HepG2 (cell line): ENCODE measurements around the gene COQ8B. TPM values are rescaled to one million over a fixed set of nuclear protein-coding genes. Genes with fewer than 3 reads are reported as not detected.

Experiments
- ATF5 ChIP-seq: sonication (generic); formaldehyde crosslinking; IDR thresholded peaks from 2 replicates; pipeline ENCODE4 v1.4.0; 2020; ENCODE audit warnings: mild to moderate bottlenecking, low read depth, missing genetic modification reagents
- BRF2 ChIP-seq: sonication (generic); formaldehyde crosslinking; IDR thresholded peaks from 2 replicates; pipeline ENCODE4 v1.8.1; 2022; ENCODE audit warnings: mild to moderate bottlenecking, missing genetic modification reagents
- CBX2 ChIP-seq, 2 experiments: fragments of 200-600 bp in 1 of 2; sonication (generic); formaldehyde crosslinking in 1 of 2; IDR thresholded peaks; 2 replicates each; pipeline versions ENCODE4 v1.7.0 to v1.8.1; 2018 to 2022; ENCODE audit warnings: low read depth in 2 of 2, low read length in 1 of 2, mild to moderate bottlenecking in 1 of 2, missing genetic modification reagents in 1 of 2
- DNMT3B ChIP-seq: conservative IDR thresholded peaks from 2 replicates; pipeline ENCODE4 v1.6.1; 2016; ENCODE audit warnings: missing biosample characterization, control low read depth
- HOXA3 ChIP-seq: sonication (generic); formaldehyde crosslinking; IDR thresholded peaks from 2 replicates; pipeline ENCODE4 v1.5.0; 2020; ENCODE audit warnings: missing genetic modification reagents
- JARID2 ChIP-seq: sonication (generic); formaldehyde crosslinking; IDR thresholded peaks from 2 replicates; pipeline ENCODE4 v1.8.1; 2023; ENCODE audit warnings: missing genetic modification reagents, inconsistent platforms; ENCODE audit not compliant: insufficient replicate concordance
- KLF16 ChIP-seq, 2 experiments: sonication (generic) in 1 of 2; formaldehyde crosslinking in 1 of 2; IDR thresholded peaks; 2 replicates each; pipeline versions ENCODE4 v1.6.1 to v1.8.0; 2016 to 2023; ENCODE audit warnings: missing genetic modification reagents in 2 of 2, missing compliant biosample characterization in 1 of 2
- MZF1 ChIP-seq: sonication (generic); formaldehyde crosslinking; IDR thresholded peaks from 2 replicates; pipeline ENCODE4 v1.8.1; 2023; ENCODE audit warnings: mild to moderate bottlenecking, missing genetic modification reagents, borderline replicate concordance
- NBN ChIP-seq: fragments of 450-650 bp; conservative IDR thresholded peaks from 2 replicates; pipeline ENCODE4 v1.6.1; 2017
- NCOA5 ChIP-seq: sonication (generic); formaldehyde crosslinking; IDR thresholded peaks from 2 replicates; pipeline ENCODE4 v1.4.0; 2020; ENCODE audit warnings: missing genetic modification reagents
- NONO ChIP-seq, 2 experiments: fragments of 450-650 bp in 1 of 2; sonication (generic) in 1 of 2; formaldehyde crosslinking in 1 of 2; IDR thresholded peaks in 1 of 2; conservative IDR thresholded peaks in 1 of 2; 2 replicates each; pipeline versions ENCODE4 v1.6.1 to v1.8.0; 2017 to 2022; ENCODE audit warnings: mild to moderate bottlenecking in 1 of 2, missing genetic modification reagents in 1 of 2, moderate library complexity in 1 of 2
- NR2F2 ChIP-seq: IDR thresholded peaks from 2 replicates; pipeline ENCODE4 v1.6.1; 2012; ENCODE audit warnings: low read depth, inconsistent platforms, borderline replicate concordance
- RBAK ChIP-seq: sonication (generic); formaldehyde crosslinking; IDR thresholded peaks from 2 replicates; pipeline ENCODE4 v1.5.1; 2020; ENCODE audit warnings: mild to moderate bottlenecking, missing genetic modification reagents
- RFXANK ChIP-seq: IDR thresholded peaks from 2 replicates; pipeline ENCODE4 v1.6.1; 2016
- ZNF10 ChIP-seq: sonication (generic); formaldehyde crosslinking; IDR thresholded peaks from 2 replicates; pipeline ENCODE4 v1.4.0; 2020; ENCODE audit warnings: mild to moderate bottlenecking, low read depth, missing genetic modification reagents, borderline replicate concordance
- ZNF20 ChIP-seq: sonication (generic); formaldehyde crosslinking; IDR thresholded peaks from 2 replicates; pipeline ENCODE4 v1.4.0; 2020; ENCODE audit warnings: mild to moderate bottlenecking, moderate library complexity, missing genetic modification reagents
- ZNF264 ChIP-seq: sonication (generic); formaldehyde crosslinking; IDR thresholded peaks from 2 replicates; pipeline ENCODE4 v1.4.0; 2020; ENCODE audit warnings: missing genetic modification reagents
- ZNF326 ChIP-seq: sonication (generic); formaldehyde crosslinking; IDR thresholded peaks from 2 replicates; pipeline ENCODE4 v1.4.0; 2020; ENCODE audit warnings: missing genetic modification reagents, borderline replicate concordance
- ZNF737 ChIP-seq: sonication (generic); formaldehyde crosslinking; IDR thresholded peaks from 2 replicates; pipeline ENCODE4 v1.5.0; 2020; ENCODE audit warnings: missing genetic modification reagents, mild to moderate bottlenecking, borderline replicate concordance
- ZNF800 ChIP-seq: sonication (generic); formaldehyde crosslinking; IDR thresholded peaks from 2 replicates; pipeline ENCODE4 v1.4.0; 2020; ENCODE audit warnings: missing genetic modification reagents
- ZSCAN21 ChIP-seq: sonication (generic); formaldehyde crosslinking; IDR thresholded peaks from 2 replicates; pipeline ENCODE4 v1.8.0; 2022; ENCODE audit warnings: mild to moderate bottlenecking, missing genetic modification reagents, moderate library complexity, borderline replicate concordance
- polyA plus RNA-seq, 8 experiments: library from polyadenylated mRNA; depleted of rRNA in 3 of 8; stranded (reverse) in 7 of 8; unstranded in 1 of 8; fragments of >200 nt; fragmentation: Illumina TruSeq in 4 of 8; extraction: Trizol in 4 of 8; gene quantifications; 2 replicates each; pipeline versions ENCODE4 v1.2.1 to v1.2.3, GENCODE V29; 2011 to 2016; ENCODE audit warnings: low read depth in 4 of 8, missing spikeins in 1 of 8, mixed read lengths in 1 of 8; ENCODE audit not compliant: insufficient read depth in 1 of 8
- total RNA-seq, 5 experiments: library from RNA; depleted of rRNA; stranded (reverse); fragments of >200 nt; fragmentation: Illumina TruSeq; extraction: Trizol; gene quantifications; 2 replicates each; pipeline ENCODE4 v1.2.3, GENCODE V29; 2016; ENCODE audit warnings: low read depth in 1 of 5
- TF ChIP-seq, protein P1 (sequence below): sonication (generic); formaldehyde crosslinking; conservative IDR thresholded peaks from 2 replicates; pipeline ENCODE4 v1.4.0; 2020; ENCODE audit warnings: missing genetic modification reagents
- TF ChIP-seq, protein P2 (sequence below): IDR thresholded peaks from 2 replicates; pipeline ENCODE4 v1.6.1; 2016; ENCODE audit warnings: mild to moderate bottlenecking, missing biosample characterization, missing genetic modification reagents

Gene COQ8B
- total and polyA plus RNA-seq, 2 of the 13 experiments (the other 11 are each of a cell fraction or from before 2014, with no cell fraction given): 12.3 to 17.2 TPM

DNA sequence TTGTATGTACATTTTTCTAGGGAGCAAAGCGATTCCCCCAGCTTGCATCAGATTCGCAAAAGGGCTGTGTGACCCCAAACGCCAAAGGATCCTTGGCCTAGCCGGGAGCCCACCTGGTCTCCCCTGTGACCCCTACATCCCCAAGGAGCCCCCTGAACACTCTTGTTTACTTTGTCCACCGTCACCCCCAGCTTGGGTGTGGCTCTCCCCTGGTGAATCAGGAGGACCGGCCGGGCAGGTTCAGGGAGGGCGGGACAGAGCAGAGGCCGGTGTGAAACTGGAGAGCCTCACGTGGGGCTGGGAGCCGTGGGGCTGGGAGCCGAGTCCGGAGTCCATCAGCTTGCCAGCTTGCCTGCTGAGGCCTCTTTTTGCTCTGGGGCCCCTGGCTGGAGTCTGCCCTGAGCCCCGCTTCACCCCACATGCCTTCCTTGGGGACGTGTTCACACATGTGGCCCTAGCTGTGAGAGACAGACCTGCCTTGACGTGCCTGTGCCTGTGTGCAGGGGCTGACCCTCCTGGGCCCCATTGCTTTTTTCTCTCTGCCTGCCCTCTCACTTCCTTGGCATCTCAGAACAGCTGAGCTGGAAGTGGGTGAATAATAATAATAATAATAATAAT lies 2.2 kb upstream of the COQ8B start (continued):
- TF ChIP-seq, protein P1, sequence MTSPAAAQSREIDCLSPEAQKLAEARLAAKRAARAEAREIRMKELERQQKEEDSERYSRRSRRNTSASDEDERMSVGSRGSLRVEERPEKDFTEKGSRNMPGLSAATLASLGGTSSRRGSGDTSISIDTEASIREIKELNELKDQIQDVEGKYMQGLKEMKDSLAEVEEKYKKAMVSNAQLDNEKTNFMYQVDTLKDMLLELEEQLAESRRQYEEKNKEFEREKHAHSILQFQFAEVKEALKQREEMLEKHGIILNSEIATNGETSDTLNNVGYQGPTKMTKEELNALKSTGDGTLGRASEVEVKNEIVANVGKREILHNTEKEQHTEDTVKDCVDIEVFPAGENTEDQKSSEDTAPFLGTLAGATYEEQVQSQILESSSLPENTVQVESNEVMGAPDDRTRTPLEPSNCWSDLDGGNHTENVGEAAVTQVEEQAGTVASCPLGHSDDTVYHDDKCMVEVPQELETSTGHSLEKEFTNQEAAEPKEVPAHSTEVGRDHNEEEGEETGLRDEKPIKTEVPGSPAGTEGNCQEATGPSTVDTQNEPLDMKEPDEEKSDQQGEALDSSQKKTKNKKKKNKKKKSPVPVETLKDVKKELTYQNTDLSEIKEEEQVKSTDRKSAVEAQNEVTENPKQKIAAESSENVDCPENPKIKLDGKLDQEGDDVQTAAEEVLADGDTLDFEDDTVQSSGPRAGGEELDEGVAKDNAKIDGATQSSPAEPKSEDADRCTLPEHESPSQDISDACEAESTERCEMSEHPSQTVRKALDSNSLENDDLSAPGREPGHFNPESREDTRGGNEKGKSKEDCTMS: no peak
- TF ChIP-seq ZNF800: no peak
- TF ChIP-seq RFXANK: no peak
- TF ChIP-seq ZNF20 (CRISPR knock-in tag): no peak
- TF ChIP-seq NCOA5 (CRISPR knock-in tag): no peak
- TF ChIP-seq ZNF10 (CRISPR knock-in tag): no peak
- TF ChIP-seq NBN: no peak
- no peak for TF ChIP-seq RBAK (CRISPR knock-in tag)
- TF ChIP-seq NONO (IDR thresholded peaks at IDR 0.05): no peak
- TF ChIP-seq NONO (CRISPR knock-in tag; conservative IDR thresholded peaks at IDR 0.05): peak; percentile 68; the same call in 1 of the 2 replicates
- no peak for TF ChIP-seq ZSCAN21 (CRISPR knock-in tag)
- TF ChIP-seq, protein P2, sequence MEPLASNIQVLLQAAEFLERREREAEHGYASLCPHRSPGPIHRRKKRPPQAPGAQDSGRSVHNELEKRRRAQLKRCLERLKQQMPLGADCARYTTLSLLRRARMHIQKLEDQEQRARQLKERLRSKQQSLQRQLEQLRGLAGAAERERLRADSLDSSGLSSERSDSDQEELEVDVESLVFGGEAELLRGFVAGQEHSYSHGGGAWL (CRISPR knock-in tag): no peak
- TF ChIP-seq NR2F2: no peak
- TF ChIP-seq ZNF264 (CRISPR knock-in tag): no peak
- TF ChIP-seq ATF5 (CRISPR knock-in tag): no peak
- peak; percentile 77 for TF ChIP-seq HOXA3
- TF ChIP-seq KLF16 (CRISPR knock-in tag; IDR thresholded peaks at IDR 0.05): no peak
- TF ChIP-seq JARID2 (CRISPR knock-in tag): no peak
- TF ChIP-seq BRF2 (CRISPR knock-in tag): no peak; the same call in 1 of the 2 replicates
- TF ChIP-seq ZNF326 (CRISPR knock-in tag): no peak
- no peak for TF ChIP-seq MZF1 (CRISPR knock-in tag)
- no peak for TF ChIP-seq DNMT3B
- no peak for TF ChIP-seq CBX2 (IDR thresholded peaks at IDR 0.05; ENCODE audit: low read depth, low read length)
- TF ChIP-seq CBX2 (CRISPR knock-in tag; IDR thresholded peaks at IDR 0.05; ENCODE audit: low read depth): no peak
- TF ChIP-seq ZNF737 (CRISPR knock-in tag): no peak
